HepG2 (cell line): ENCODE data around the gene MRPL28. TPM values are rescaled to one million over a fixed set of nuclear protein-coding genes. Genes with fewer than 3 reads are reported as not detected.

Experiments
- BRCA1 ChIP-seq: sonication (generic); formaldehyde crosslinking; IDR thresholded peaks from 2 replicates; pipeline ENCODE4 v1.4.0; 2020; ENCODE audit warnings: missing genetic modification reagents
- POLR2G ChIP-seq: fragments of 200-400 bp; formaldehyde crosslinking; IDR thresholded peaks from 2 replicates; pipeline ENCODE4 v1.6.1; 2018; ENCODE audit warnings: mild to moderate bottlenecking, low read depth, low read length, moderate library complexity
- PRMT3 ChIP-seq: sonication (generic); formaldehyde crosslinking; IDR thresholded peaks from 2 replicates; pipeline ENCODE4 v1.8.1; 2022; ENCODE audit warnings: low read depth, mild to moderate bottlenecking, moderate library complexity, missing genetic modification reagents, borderline replicate concordance
- ZBTB38 ChIP-seq: sonication (generic); formaldehyde crosslinking; IDR thresholded peaks from 2 replicates; pipeline ENCODE4 v1.5.1; 2020; ENCODE audit warnings: mild to moderate bottlenecking, missing genetic modification reagents
- ZFY ChIP-seq: sonication (generic); formaldehyde crosslinking; IDR thresholded peaks from 2 replicates; pipeline ENCODE4 v1.4.0; 2020; ENCODE audit warnings: missing genetic modification reagents
- ZNF136 ChIP-seq: sonication (generic); formaldehyde crosslinking; IDR thresholded peaks from 2 replicates; pipeline ENCODE4 v1.8.1; 2022; ENCODE audit warnings: low read depth, mild to moderate bottlenecking, moderate library complexity, missing genetic modification reagents
- ZNF280B ChIP-seq: sonication (generic); formaldehyde crosslinking; IDR thresholded peaks from 2 replicates; pipeline ENCODE4 v1.5.0; 2020; ENCODE audit warnings: missing genetic modification reagents, mild to moderate bottlenecking, borderline replicate concordance
- ZNF563 ChIP-seq: sonication (generic); formaldehyde crosslinking; IDR thresholded peaks from 2 replicates; pipeline ENCODE4 v1.8.0; 2022; ENCODE audit warnings: mild to moderate bottlenecking, moderate library complexity, missing genetic modification reagents
- ZNF709 ChIP-seq: sonication (generic); formaldehyde crosslinking; IDR thresholded peaks from 2 replicates; pipeline ENCODE4 v1.5.0; 2020; ENCODE audit warnings: mild to moderate bottlenecking, missing genetic modification reagents
- polyA plus RNA-seq, 8 experiments: library from polyadenylated mRNA; depleted of rRNA in 3 of 8; stranded (reverse) in 7 of 8; unstranded in 1 of 8; fragments of >200 nt; fragmentation: Illumina TruSeq in 4 of 8; extraction: Trizol in 4 of 8; gene quantifications; 2 replicates each; pipeline versions ENCODE4 v1.2.1 to v1.2.3, GENCODE V29; 2011 to 2016; ENCODE audit warnings: low read depth in 4 of 8, missing spikeins in 1 of 8, mixed read lengths in 1 of 8; ENCODE audit not compliant: insufficient read depth in 1 of 8
- total RNA-seq, 5 experiments: library from RNA; depleted of rRNA; stranded (reverse); fragments of >200 nt; fragmentation: Illumina TruSeq; extraction: Trizol; gene quantifications; 2 replicates each; pipeline ENCODE4 v1.2.3, GENCODE V29; 2016; ENCODE audit warnings: low read depth in 1 of 5

MRPL28 gene
- total and polyA plus RNA-seq, 2 of the 13 experiments (the other 11 are each of a cell fraction or from before 2014, with no cell fraction given) = 114 to 135 TPM

- TF ChIP-seq ZNF136 (CRISPR knock-in tag) (no peak), ZFY (peak; percentile 71), PRMT3 (no peak), ZNF709 (CRISPR knock-in tag) (0 out of 2 replicates have a peak, but pooled peaks have one; percentile 42), POLR2G (no peak), ZNF280B (CRISPR knock-in tag) (peak; percentile 51; the same call in 1 of the 2 replicates), ZNF563 (CRISPR knock-in tag) (0 out of 2 replicates have a peak, but pooled peaks have one; percentile 40), BRCA1 (CRISPR knock-in tag) (0 out of 2 replicates have a peak, but pooled peaks have one; percentile 25), ZBTB38 (CRISPR knock-in tag) (peak; percentile 61; the same call in 1 of the 2 replicates)
Observed at GRCh38 chr16:353404-354290, 16.7 kb downstream of the MRPL28 start (continued).
